Measurements from ENCODE around the gene LCK.
A peak's percentile ranks its signal among the peaks of the same experiment; 100 is the strongest.

DNA sequence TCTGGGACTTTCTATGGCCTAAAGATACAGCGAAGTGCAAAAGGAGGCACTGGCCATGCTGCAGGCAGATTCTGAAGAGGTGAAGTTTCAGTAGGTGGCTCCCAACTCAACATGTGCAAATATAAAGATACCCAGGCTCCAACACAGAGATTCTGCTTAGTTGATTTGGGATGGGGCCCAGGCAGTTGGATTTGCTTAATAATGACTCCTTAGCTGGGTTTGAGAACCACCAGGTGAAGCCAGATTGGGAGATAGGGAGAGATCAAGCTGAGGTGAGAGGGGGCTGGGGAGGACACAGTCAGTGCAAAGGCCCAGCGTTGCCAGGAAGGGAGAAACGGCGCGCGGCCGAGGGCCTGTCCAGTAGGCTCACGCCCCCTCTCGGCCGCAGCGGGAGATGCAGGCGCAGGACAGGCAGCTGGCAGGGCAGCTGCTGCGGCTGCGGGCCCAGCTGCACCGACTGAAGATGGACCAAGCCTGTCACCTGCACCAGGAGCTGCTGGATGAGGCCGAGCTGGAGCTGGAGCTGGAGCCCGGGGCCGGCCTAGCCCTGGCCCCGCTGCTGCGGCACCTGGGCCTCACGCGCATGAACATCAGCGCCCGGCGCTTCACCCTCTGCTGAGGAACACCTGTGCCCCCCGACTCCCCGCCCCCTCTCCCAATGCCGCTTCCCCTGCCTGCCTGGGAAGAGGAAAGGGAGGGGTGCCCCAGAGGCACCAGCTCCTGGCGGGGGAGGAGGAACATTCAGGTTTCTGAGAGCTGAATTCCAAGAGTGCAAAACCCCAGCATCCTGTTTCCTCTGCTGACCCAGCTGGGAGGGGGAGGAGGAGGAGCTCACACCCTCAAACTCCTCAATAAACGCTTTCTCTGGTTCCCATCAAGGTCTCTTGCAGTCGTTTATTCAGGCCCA lies 2.8 kb upstream of the LCK start:
- TF ChIP-seq, protein P1, sequence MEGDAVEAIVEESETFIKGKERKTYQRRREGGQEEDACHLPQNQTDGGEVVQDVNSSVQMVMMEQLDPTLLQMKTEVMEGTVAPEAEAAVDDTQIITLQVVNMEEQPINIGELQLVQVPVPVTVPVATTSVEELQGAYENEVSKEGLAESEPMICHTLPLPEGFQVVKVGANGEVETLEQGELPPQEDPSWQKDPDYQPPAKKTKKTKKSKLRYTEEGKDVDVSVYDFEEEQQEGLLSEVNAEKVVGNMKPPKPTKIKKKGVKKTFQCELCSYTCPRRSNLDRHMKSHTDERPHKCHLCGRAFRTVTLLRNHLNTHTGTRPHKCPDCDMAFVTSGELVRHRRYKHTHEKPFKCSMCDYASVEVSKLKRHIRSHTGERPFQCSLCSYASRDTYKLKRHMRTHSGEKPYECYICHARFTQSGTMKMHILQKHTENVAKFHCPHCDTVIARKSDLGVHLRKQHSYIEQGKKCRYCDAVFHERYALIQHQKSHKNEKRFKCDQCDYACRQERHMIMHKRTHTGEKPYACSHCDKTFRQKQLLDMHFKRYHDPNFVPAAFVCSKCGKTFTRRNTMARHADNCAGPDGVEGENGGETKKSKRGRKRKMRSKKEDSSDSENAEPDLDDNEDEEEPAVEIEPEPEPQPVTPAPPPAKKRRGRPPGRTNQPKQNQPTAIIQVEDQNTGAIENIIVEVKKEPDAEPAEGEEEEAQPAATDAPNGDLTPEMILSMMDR (IDR thresholded peaks at IDR 0.05; ENCODE audit: low read length), result peak; percentile 93
- no peak for TF ChIP-seq EZH2phosphoT487 (IDR thresholded peaks at IDR 0.05; ENCODE audit: low read length)
- no peak for TF ChIP-seq EZH2 (optimal IDR thresholded peaks at IDR 0.05; ENCODE audit: low read depth, low read length)

Measured in MM.1S (cell line).